ENCODE measurements around the gene HIPK1.

Gene HIPK1

GRCh38 chr1:113928941-113929749 is at the start of gene HIPK1:
Gene HIPK1, plus strand, starts transcription at chr1:113929324.
- DNase-seq (ENCODE audit: low read depth), result peak; percentile 69

DNA sequence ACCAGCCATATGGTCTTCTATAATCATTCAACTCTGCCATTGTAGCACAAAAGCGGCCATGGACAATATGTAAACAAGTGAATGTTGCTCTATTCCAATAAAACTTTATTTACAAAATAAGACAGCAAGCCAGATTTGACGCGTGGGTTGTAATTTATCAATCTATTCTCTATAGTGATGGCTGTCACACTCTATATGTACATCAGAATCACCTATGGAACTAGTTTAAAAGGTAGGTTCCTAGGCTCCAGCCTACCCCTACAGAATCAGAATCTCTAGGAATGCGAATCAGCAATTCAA is 49.4 kb upstream of the HIPK1 start:
- DNase-seq (ENCODE audit: low read depth), result no peak

- DNase-seq (ENCODE audit: low read depth), result no peak
Measured at GRCh38 chr1:113881661-113882060, 47.5 kb upstream of the HIPK1 start.

GRCh38 chr1:113886417-113887401 is 42.4 kb upstream of the HIPK1 start:
- DNase-seq (ENCODE audit: low read depth), result no peak

DNA sequence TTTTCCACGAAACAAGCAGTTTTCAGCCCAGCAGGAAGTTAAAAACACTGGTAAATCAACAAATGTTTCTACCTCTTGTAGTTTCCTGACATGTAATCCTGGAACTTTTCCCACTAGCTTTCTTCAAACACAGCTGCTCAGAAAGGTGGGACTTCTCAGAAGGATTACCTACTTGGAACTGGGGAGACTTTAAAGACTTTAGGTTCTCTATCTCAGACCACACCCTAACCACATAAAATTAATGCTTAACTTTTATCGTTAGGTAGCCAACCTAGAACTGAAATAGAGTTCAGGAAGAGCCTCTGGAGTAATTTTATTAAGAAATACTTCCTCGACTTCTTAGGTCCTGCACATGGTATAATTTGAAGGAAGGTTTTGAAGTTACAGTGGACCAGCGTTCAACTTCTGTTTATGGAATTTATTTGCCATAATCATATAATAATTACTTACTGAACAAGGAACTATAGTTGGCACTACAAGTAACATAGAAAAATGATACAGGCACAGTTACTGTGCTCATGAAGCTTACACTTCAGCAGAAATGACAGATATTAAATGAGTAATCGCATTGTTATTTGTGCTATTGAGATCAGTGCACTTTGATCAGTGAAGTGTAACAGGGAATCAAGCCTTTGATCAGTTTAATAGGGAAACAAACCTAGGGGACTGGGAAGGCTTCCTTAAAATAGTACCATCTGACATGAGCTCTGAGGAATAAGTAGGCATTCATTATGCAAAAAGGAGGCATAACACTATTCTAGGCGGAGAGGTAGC is 41.5 kb upstream of the HIPK1 start, which contains the start of gene BCL2L15:
TSS of gene BCL2L15 (minus strand) at position 180 of the 774 bp plus-strand sequence. CDS start 206 bp downstream, outside the sequence.
- DNase-seq (ENCODE audit: low read depth), result no peak

- no peak for DNase-seq (ENCODE audit: low read depth)
Measured at GRCh38 chr1:113890816-113891215, 38.3 kb upstream of the HIPK1 start.

GRCh38 chr1:113891631-113892220 is 37.4 kb upstream of the HIPK1 start:
- DNase-seq (ENCODE audit: low read depth), result no peak

- DNase-seq (ENCODE audit: low read depth), result no peak
Measured at GRCh38 chr1:113893267-113893666, 35.9 kb upstream of the HIPK1 start.

DNA sequence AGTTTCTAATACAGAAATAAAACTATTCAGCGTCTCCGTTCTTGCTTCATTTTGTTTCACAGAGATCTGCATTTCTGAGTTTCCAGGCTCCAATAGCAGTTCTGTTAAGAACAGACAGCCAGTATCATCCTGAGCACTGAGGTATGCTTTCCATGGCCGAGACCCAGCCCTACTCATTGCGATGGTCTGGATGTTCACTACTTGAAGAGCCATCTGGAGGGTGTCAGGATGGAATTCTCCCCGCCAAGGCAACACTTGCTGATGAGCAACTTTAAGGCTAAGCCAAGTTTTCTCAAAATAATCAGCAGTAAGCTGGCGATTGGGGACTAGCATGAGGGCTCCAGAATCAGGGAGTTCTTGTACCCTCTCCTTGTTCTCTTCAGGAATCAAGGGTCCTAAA is 34.0 kb upstream of the HIPK1 start:
- DNase-seq (ENCODE audit: low read depth), result no peak

DNA sequence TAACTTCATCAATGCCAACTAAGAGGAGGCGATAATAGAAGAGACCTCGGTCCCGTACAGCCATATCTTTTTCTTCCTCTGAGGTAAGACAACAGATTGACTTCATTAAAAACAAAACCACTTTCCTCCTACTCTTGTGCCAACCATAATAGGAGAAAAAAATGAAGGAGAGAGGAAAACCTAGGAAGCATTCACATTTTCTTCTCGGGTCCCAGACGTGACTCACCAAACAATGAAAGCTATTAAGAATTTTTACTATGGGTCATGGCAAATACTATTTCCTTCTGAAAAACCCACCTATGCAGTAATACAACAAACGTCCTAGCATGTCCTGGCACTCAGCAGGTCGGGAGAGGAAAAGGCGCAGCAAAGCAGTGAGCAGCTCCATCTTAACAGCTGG is 33.2 kb upstream of the HIPK1 start:
- no peak for DNase-seq (ENCODE audit: low read depth)

DNA sequence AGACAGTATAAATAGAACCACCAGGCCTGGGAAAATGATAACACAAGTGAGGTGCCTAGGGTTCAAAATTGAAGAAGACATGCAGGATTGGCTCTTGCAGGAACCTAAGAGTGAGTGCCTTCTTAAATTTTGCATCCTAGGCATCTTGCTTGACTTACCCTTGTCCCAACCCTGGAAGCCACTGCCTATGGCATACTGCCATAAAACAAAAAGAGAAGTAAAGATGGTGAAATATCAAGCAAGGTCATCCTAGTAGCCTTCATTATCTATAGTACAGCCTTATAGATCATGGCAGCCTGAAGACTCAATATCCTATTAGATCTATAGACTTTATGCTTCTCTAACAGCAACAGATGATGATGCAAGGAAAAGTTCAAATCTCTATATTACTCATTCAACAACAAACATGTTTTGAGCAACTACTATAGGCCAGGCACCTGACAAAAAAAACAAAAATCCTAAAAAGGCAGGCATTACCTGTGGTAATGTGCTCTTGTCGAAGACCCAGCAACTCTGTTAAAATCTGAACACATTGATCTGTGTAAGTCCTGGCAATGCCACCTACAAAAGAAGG is 30.8 kb upstream of the HIPK1 start:
- DNase-seq (ENCODE audit: low read depth), result no peak

DNA sequence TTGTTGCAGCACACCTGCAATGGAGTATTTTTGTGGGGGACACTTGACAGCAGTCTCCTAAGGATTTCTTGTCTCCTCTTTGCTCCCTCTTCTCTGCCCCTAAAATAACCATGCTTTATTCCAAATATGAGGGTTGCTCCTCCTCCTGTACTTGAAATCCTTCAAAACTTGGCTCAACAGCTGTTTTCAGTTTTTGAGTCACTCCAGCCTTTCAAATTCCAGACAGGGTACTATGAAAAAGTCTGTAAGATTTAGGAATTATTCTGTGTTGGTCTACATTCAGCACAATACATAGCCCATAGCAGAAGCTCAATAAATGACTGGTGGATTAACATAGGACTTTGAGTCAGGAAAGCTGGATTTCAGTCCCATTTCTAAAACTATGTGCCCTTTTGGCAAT is 30.0 kb upstream of the HIPK1 start:
- no peak for DNase-seq (ENCODE audit: low read depth)

GRCh38 chr1:113901191-113901590 is 27.9 kb upstream of the HIPK1 start:
- no peak for DNase-seq (ENCODE audit: low read depth)

DNA sequence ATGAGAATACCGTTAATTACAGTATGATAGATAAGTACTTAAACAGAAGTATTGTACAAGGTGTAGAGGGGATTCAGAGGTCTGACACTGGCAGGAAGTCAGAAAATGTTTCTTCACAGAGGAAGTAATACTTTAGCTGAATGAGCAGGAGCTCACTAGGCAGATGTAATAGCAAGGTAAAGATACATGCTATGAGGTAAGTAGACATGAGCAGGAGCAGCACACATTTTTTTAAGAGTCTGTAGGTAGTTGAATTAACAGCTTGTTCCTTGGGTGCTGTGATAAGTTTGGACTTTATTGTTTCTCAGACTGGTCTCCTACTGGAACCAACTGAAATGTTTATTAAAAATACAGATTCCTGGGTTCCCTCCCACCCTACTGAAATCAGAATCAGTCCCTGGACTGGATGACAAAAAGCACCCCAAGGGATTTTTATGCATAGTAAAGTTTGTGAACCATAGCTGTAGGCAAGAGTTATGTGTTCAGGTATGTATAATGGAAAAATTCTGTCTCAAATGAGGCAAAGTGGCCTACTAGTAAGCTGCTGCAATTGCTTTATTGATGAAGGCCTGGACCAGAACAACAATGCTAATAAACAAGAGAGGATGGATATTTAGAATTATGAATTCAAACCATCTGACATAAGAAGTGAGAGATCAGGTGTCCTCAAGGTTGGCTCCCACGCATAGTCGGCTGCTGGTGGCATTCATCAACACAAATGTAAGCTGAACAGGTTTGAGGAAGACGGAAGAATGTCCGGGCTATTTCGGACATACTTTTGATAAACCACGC is 25.4 kb upstream of the HIPK1 start:
- peak; percentile 20 for DNase-seq (ENCODE audit: low read depth)

- no peak for DNase-seq (ENCODE audit: low read depth)
Measured at GRCh38 chr1:113904293-113904673, 24.8 kb upstream of the HIPK1 start.

- peak; percentile 100 for DNase-seq (ENCODE audit: low read depth)
Measured at GRCh38 chr1:113904674-113905434, 24.3 kb upstream of the HIPK1 start, which contains the start of the genes AP4B1 and DCLRE1B. Gene AP4B1, minus strand, starts transcription at chr1:113904799. Its CDS starts 82 bp downstream, at chr1:113904717. Gene DCLRE1B, plus strand, starts transcription at chr1:113905326. Its CDS starts 261 bp downstream, at chr1:113905587.

- no peak for DNase-seq (ENCODE audit: low read depth)
Measured at GRCh38 chr1:113905435-113905861, 23.7 kb upstream of the HIPK1 start.

- peak; percentile 79 for DNase-seq (ENCODE audit: low read depth)
Measured at GRCh38 chr1:113912594-113913311, 16.4 kb upstream of the HIPK1 start.

DNA sequence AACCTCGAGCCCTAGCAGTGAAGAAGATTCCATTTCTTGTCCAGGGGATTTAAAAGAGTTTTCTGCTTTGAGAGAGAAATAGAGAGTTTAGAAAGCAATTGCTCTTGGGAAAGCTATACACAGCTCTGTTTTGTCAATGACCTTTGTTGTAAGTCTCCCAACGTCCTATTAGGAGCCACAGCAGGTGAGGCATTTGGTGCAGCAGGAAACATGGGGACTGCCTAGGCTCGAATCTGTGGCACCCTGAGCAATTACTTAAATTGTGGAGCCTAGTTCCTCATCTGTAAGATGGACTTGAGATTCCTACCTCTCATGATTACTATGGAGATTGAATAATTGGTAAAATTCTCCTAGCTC is 15.8 kb upstream of the HIPK1 start:
- DNase-seq (ENCODE audit: low read depth), result no peak
